OCI-LY1 (cell line): Measurements from ENCODE around the gene OR51M1.
A peak's percentile ranks its signal among the peaks of the same experiment; 100 is the strongest.

Source experiments
- H2AFZ ChIP-seq: fragments of 200-600 bp; sonication (generic), shearing (Covaris generic); 2 replicates; pipeline ENCODE4 v1.6.0; 2014; ENCODE audit warnings: antibody characterized with exemption, mild to moderate bottlenecking, low read length
- H3F3A ChIP-seq: fragments of 200-600 bp; sonication (generic), shearing (Covaris generic); 2 replicates; pipeline ENCODE4 v1.6.0; 2014; ENCODE audit warnings: mild to moderate bottlenecking, antibody characterized with exemption, low read length, moderate library complexity; ENCODE audit not compliant: insufficient read depth
- H3K27ac ChIP-seq: fragments of 200-600 bp; sonication (generic); 2 replicates; pipeline ENCODE4 v1.5.1; 2014; ENCODE audit warnings: low read length, mixed run types, mild to moderate bottlenecking, low read depth; ENCODE audit not compliant: poor library complexity, severe bottlenecking
- H3K27me3 ChIP-seq: fragments of 200-600 bp; sonication (generic); 2 replicates; pipeline ENCODE4 v1.6.0; 2014; ENCODE audit warnings: antibody characterized with exemption, mild to moderate bottlenecking, low read length, moderate library complexity; ENCODE audit not compliant: insufficient read depth
- H3K36me3 ChIP-seq: fragments of 200-600 bp; sonication (generic); 2 replicates; pipeline ENCODE4 v1.6.1; 2014; ENCODE audit warnings: mild to moderate bottlenecking, antibody characterized with exemption, low read length, moderate library complexity, mixed read lengths; ENCODE audit not compliant: insufficient read depth
- H3K4me1 ChIP-seq: fragments of 200-600 bp; sonication (generic); 2 replicates; pipeline ENCODE4 v1.5.1; 2014; ENCODE audit warnings: mild to moderate bottlenecking, low read length, moderate library complexity; ENCODE audit not compliant: insufficient read depth, severe bottlenecking
- H3K4me2 ChIP-seq: fragments of 200-600 bp; sonication (generic), shearing (Covaris generic); 2 replicates; pipeline ENCODE4 v1.6.1; 2014; ENCODE audit warnings: low read length
- H3K4me3 ChIP-seq: fragments of 200-600 bp; sonication (generic); 2 replicates; pipeline ENCODE4 v1.5.1; 2014; ENCODE audit warnings: low read length, low read depth, mild to moderate bottlenecking, mixed read lengths; ENCODE audit not compliant: poor library complexity, severe bottlenecking
- H3K79me2 ChIP-seq: fragments of 200-600 bp; shearing (Covaris generic); 2 replicates; pipeline ENCODE4 v1.6.1; 2016; ENCODE audit warnings: mixed run types, low read length, mixed read lengths; ENCODE audit not compliant: insufficient read depth
- H3K9ac ChIP-seq: fragments of 200-600 bp; sonication (generic), shearing (Covaris generic); 2 replicates; pipeline ENCODE4 v1.6.1; 2014; ENCODE audit warnings: mild to moderate bottlenecking, low read length, mixed read lengths
- H3K9me2 ChIP-seq: fragments of 200-600 bp; sonication (generic), shearing (Covaris generic); 2 replicates; pipeline ENCODE4 v1.6.1; 2014; ENCODE audit warnings: low read depth, mild to moderate bottlenecking, low read length, mixed read lengths
- H3K9me3 ChIP-seq: fragments of 200-600 bp; shearing (Covaris generic); 2 replicates; pipeline ENCODE4 v1.6.1; 2014; ENCODE audit warnings: low read length, mixed read lengths
- H4K20me1 ChIP-seq: fragments of 200-600 bp; sonication (generic), shearing (Covaris generic); 2 replicates; pipeline ENCODE4 v1.6.0; 2016; ENCODE audit warnings: mild to moderate bottlenecking, low read length; ENCODE audit not compliant: insufficient read depth
- CTCF ChIP-seq: fragments of 200-600 bp; sonication (generic), shearing (Covaris generic); IDR thresholded peaks from 2 replicates; pipeline ENCODE4 v1.5.1; 2017; ENCODE audit warnings: mild to moderate bottlenecking, antibody characterized with exemption, low read length, moderate library complexity, mixed read lengths
- EZH2 ChIP-seq: fragments of 200-600 bp; sonication (generic), shearing (Covaris generic); IDR thresholded peaks from 2 replicates; pipeline ENCODE4 v1.8.0; 2017; ENCODE audit warnings: borderline replicate concordance, mixed run types, mild to moderate bottlenecking, antibody characterized with exemption, low read length, moderate library complexity, mixed read lengths

The OR51M1 gene

GRCh38 chr11:5369789-5370188 is 13.8 kb upstream of the OR51M1 start:
- H3K9me2 ChIP-seq = no peaks in the 10 kb centered on the region
- H3K9me3 ChIP-seq = no peaks in the 10 kb centered on the region
- H3K36me3 ChIP-seq = no peaks in the 10 kb centered on the region
- no peaks in the 10 kb centered on the region for H4K20me1 ChIP-seq
- H3K4me1 ChIP-seq = no peaks in the 10 kb centered on the region
- H3K9ac ChIP-seq = no peak overlapping the region
- no peak for TF ChIP-seq EZH2
- peak; percentile 15; the same call in 1 of the 2 replicates for TF ChIP-seq CTCF
- H3K4me3 ChIP-seq = no peak overlapping the region
- no peaks in the 10 kb centered on the region for H3K79me2 ChIP-seq
- no peak overlapping the region for H3K27ac ChIP-seq
- H3K4me2 ChIP-seq = no peak overlapping the region
- H2AFZ ChIP-seq = no peak overlapping the region
- H3K27me3 ChIP-seq = no peaks in the 10 kb centered on the region
- no peaks in the 10 kb centered on the region for H3F3A ChIP-seq

DNA sequence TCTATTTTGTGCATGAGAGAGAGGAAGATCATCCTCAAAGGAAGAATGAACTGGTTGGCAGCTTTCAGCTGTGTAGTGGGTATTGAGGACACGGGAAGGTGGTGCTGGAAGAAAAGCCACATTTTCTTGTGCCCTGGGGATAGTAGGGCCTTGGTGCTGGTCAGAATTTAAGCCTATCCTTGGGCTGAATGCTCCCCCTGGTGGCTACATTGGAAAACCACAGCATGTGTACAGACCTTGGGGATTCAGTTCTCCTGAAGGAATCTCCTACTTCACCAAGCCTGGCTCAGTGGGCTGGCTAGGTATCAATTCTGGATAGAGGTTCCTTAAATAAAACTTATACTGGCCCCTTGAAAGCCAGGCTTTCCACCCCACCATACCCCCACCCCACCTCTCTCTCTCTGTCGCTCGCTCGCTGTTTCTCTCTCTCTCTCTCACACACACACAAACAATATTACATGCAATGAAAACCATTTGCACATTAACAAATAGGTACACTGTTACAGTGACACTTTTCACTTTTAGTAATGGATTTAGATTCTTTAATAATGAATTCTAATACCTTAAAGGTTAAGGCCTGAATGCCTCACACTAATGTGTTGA is 2.8 kb upstream of the OR51M1 start:
- no peaks in the 10 kb centered on the region for H3K36me3 ChIP-seq
- H3K9me2 ChIP-seq = no peaks in the 10 kb centered on the region
- H3K27me3 ChIP-seq = no peaks in the 10 kb centered on the region
- no peak overlapping the region for H3K4me2 ChIP-seq
- no peak overlapping the region for H3K9ac ChIP-seq
- H3K79me2 ChIP-seq = no peaks in the 10 kb centered on the region
- H3K4me3 ChIP-seq = no peak overlapping the region
- no peaks in the 10 kb centered on the region for H3K4me1 ChIP-seq
- no peaks in the 10 kb centered on the region for H4K20me1 ChIP-seq
- no peak overlapping the region for H3K27ac ChIP-seq
- no peaks in the 10 kb centered on the region for H3F3A ChIP-seq
- no peaks in the 10 kb centered on the region for H3K9me3 ChIP-seq
- H2AFZ ChIP-seq = no peak overlapping the region
- no peak for TF ChIP-seq EZH2
- peak; percentile 64 for TF ChIP-seq CTCF

GRCh38 chr11:5384335-5384734 is 723 bp downstream of the OR51M1 start:
- TF ChIP-seq EZH2 = no peak
- no peak for TF ChIP-seq CTCF
- H3F3A ChIP-seq = no peaks in the 10 kb centered on the region
- H3K4me1 ChIP-seq = no peaks in the 10 kb centered on the region
- H3K27ac ChIP-seq = no peak overlapping the region
- no peaks in the 10 kb centered on the region for H4K20me1 ChIP-seq
- H3K36me3 ChIP-seq = no peaks in the 10 kb centered on the region
- no peaks in the 10 kb centered on the region for H3K79me2 ChIP-seq
- no peak overlapping the region for H3K9ac ChIP-seq
- H3K9me2 ChIP-seq = no peaks in the 10 kb centered on the region
- no peaks in the 10 kb centered on the region for H3K9me3 ChIP-seq
- no peaks in the 10 kb centered on the region for H3K27me3 ChIP-seq
- no peak overlapping the region for H3K4me2 ChIP-seq
- no peak overlapping the region for H3K4me3 ChIP-seq
- H2AFZ ChIP-seq = no peak overlapping the region
